SJCRH30 (cell line): Measurements from ENCODE around the gene SYT3. TPM values are rescaled to one million over a fixed set of nuclear protein-coding genes. Genes with fewer than 3 reads are reported as not detected.

ENCODE experiments used
- DNase-seq, 2 experiments: peaks; one replicate each; pipeline ENCODE4 v3.0.0-alpha.2; 2015 to 2020
- H3K27ac ChIP-seq: fragments of 250-450 bp; sonication (Bioruptor Pico); 2 replicates; pipeline ENCODE4 v1.5.1; 2020; ENCODE audit warnings: mild to moderate bottlenecking, moderate library complexity
- H3K27me3 ChIP-seq: fragments of 250-450 bp; sonication (Bioruptor Pico); 2 replicates; pipeline ENCODE4 v1.5.1; 2020; ENCODE audit warnings: mild to moderate bottlenecking, moderate library complexity
- H3K36me3 ChIP-seq: fragments of 250-450 bp; sonication (Bioruptor Pico); 2 replicates; pipeline ENCODE4 v1.5.1; 2020; ENCODE audit warnings: mild to moderate bottlenecking, moderate library complexity
- H3K4me1 ChIP-seq: fragments of 250-450 bp; sonication (Bioruptor Pico); 2 replicates; pipeline ENCODE4 v1.5.1; 2020; ENCODE audit warnings: mild to moderate bottlenecking, moderate library complexity
- H3K4me3 ChIP-seq: fragments of 250-450 bp; sonication (Bioruptor Pico); 2 replicates; pipeline ENCODE4 v1.5.1; 2020; ENCODE audit warnings: mild to moderate bottlenecking, moderate library complexity
- H3K9me3 ChIP-seq: fragments of 250-450 bp; sonication (Bioruptor Pico); replicated peaks from 2 replicates; pipeline ENCODE4 v1.5.1; 2020; ENCODE audit warnings: mild to moderate bottlenecking, moderate library complexity
- total RNA-seq: library from RNA; depleted of rRNA; stranded (reverse); fragments of >200 nt; shearing (Covaris generic); gene quantifications from 2 replicates; pipeline ENCODE4 v1.2.3, GENCODE V29; 2014; rRNA removed

The SYT3 gene, protein sequence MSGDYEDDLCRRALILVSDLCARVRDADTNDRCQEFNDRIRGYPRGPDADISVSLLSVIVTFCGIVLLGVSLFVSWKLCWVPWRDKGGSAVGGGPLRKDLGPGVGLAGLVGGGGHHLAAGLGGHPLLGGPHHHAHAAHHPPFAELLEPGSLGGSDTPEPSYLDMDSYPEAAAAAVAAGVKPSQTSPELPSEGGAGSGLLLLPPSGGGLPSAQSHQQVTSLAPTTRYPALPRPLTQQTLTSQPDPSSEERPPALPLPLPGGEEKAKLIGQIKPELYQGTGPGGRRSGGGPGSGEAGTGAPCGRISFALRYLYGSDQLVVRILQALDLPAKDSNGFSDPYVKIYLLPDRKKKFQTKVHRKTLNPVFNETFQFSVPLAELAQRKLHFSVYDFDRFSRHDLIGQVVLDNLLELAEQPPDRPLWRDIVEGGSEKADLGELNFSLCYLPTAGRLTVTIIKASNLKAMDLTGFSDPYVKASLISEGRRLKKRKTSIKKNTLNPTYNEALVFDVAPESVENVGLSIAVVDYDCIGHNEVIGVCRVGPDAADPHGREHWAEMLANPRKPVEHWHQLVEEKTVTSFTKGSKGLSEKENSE
- total RNA-seq: 1.5 and 1.8 TPM in 2 replicates

DNA sequence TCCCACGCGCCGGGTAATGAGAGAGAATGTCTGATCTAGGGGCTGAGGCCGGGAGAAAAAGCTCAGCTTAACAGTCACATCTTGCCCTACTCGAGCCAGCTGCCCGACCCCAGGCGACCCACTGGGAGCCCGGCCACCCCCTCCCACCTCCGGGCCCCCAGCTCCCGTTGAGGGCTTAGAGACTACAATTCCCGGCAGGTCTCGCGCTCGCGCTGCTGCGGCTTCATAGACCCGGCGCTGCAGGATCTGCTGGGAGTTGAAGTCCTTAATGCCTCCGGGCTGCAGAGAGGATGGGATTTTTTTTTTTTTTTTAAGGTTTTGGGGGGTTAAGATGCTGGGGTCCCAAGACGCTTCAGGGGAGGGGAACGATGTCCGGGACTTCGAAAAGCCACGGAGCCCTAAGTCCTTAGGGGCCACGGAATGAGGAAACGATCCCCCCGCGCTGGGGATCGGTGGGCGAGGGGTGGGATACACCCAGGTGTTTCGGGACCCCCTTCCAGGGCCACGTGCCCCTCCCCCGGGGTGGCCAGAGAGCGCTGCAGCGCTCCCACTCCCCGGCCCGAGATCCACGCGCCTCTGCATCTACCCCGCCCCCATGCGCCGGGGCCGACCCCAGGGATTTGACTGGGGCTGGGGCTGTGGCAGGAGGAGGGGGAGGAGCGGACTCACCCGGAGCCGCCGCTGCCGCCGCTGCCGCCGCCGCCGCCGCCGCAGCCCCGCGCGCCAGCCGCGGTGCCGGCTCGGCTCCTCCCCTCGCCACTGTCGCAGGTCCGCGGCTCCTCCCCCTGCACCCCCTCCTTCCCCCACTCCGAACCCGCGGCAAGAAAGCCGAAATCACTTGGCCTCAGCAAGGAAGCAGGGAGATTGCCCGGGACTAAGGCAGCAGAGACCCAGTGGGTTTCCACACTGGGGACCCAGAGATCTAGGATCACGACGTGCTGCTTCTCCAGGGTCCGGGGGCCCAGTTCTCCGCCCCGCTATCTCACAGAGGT lies at the start of gene SYT3:
Gene SYT3, minus strand, starts transcription at position 761 of the 992 bp plus-strand sequence. CDS start 2,470 bp downstream, outside the sequence.
- H3K4me1 ChIP-seq: no peaks in the 10 kb centered on the region
- no peaks in the 10 kb centered on the region for H3K36me3 ChIP-seq
- H3K27ac ChIP-seq: no peak within 1 kb of the TSS
- peaks cover 6% of the 10 kb centered on the region; the same call in 1 of the 2 replicates for H3K27me3 ChIP-seq
- DNase-seq: no peak
- H3K9me3 ChIP-seq: no peaks in the 10 kb centered on the region
- no peak within 1 kb of the TSS for H3K4me3 ChIP-seq

DNA sequence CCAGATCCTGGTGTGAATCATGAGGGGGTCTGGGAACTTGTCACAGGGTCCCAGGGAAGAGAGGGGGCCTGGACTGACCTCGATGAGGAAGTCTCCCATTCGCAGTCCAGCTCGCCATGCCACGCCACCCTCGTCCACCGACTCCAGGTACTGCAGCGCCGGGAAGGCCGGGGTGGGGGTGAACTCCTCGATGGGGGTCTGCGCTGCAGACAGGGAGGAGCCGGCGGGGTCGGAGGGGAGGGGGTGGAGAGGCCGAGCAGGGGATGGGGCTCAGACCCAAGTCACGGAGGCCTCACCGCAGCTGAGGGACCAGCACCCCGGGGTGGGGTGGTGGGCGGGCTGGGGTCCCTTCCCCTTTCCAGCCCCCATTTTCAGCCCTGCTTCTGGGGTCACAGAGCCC lies 49.1 kb upstream of the SYT3 start:
- H3K36me3 ChIP-seq: no peaks in the 10 kb centered on the region

DNA sequence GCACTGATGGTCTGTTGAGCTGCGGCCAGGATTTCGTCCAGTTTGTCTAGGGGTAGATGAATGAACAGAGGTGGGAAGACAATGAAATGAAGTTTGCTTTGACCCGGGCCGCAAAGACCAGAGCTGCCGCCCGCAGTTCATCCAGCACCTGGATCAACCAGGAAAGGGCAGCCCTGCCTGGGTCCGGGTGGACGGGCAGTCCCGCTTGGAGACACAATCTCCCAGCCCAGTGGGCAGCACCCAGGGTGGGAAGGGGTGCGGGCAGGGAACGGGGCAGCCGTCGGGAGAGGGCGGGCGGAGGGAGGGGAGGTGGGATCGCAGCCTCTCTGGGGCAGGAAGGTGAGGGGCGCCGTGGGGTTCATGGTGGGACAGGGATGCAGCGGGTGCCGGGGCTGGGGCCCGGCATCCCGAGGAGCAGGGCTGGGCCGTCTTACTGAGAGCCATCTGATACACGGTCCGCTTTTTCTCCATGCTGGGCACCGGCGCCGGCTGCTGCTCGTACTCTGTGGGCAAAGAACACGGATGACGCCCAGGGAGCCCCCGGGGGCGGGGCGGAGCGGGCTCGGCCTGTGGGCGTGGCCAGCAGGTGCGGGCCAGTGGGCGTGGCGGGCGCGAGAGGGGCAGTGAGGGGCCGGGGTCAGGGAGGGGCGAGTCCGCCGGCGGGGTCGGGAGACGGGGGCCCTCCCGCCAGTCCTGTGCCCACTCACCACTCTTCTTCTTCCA lies 46.8 kb upstream of the SYT3 start:
- DNase-seq: no peak
- Histone ChIP-seq H3K27ac (no peak overlapping the region), H3K4me1 (no peaks in the 10 kb centered on the region), H3K9me3 (no peaks in the 10 kb centered on the region), H3K4me3 (no peak overlapping the region), H3K27me3 (0 out of 2 replicates have a peak, but pooled peaks cover 12% of the 10 kb centered on the region), H3K36me3 (no peaks in the 10 kb centered on the region)

More for the DNA sequence above, 49.1 kb upstream of the SYT3 start:
- no peak for DNase-seq
- Histone ChIP-seq H3K4me1 (no peaks in the 10 kb centered on the region), H3K27me3 (0 out of 2 replicates have a peak, but pooled peaks cover 12% of the 10 kb centered on the region), H3K4me3 (no peak overlapping the region), H3K27ac (no peak overlapping the region), H3K9me3 (no peaks in the 10 kb centered on the region)

DNA sequence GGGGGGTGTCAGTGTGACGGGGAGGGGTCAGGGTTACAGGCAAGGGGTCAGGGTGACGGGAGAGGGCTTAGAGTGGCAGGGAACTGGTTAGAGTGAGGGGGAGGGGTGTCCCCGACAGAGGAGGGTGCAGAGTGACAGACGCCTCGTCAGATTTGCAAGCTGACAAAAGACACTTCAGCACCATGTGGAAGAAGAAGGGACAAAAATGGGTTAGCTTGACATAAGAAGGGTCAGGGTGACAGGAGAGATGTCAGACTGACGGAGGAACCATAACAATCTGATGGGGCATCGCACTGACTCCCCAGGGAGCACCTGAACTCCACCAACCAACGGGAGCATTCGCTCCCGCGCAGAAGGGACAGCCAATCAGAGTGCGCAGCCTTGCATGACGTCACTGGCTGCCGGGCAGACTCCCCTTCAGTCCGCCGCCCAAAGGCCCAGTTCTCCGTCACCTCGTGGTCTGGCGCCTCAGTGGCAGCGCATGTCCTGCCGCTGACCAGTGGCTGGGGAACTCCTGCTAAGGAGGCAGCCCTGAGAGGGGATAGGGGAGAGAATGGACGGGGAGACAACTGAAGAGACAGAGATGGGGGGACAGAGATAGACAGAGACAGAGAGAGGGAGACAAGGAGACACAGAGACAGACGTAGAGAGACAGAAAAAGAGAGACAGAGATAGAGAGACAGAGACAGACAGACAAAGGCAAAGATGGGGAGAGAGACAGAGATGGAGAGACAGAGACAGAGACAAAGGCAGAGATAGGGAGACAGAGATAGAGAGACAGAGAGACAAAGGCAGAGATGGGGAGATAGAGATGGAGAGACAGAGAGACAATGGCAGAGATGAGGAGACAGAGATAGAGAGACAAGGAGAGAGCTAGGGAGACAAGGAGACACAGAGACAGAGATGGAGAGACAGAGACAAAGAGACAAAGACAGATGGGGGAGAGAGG lies 39.8 kb upstream of the SYT3 start:
- peak; percentile 53 to 60 for DNase-seq

DNA sequence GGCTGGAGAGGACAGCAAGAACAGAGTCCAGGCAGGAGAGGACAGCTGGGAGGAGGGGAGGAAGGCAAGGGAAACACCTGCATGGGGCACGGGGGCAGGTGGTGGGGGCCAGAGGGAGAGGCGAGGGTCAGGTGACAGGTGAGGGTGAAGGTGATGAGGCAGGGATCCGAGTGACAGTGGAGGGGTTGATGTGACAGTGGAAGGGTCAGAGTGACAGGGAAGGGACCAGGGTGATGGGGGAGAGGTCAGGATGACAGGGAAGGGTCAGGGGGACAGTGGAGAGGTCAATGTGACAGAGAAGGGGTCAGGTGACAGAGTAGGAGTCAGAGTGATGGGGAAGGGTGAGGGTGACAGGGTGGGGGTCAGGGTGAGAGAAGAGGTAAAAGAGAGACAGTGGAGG lies 38.6 kb upstream of the SYT3 start:
- no peaks in the 10 kb centered on the region for H3K4me1 ChIP-seq
- no peak overlapping the region for H3K27ac ChIP-seq
- no peak overlapping the region for H3K4me3 ChIP-seq
- no peaks in the 10 kb centered on the region for H3K9me3 ChIP-seq
- H3K36me3 ChIP-seq: no peaks in the 10 kb centered on the region
- no peak for DNase-seq
- H3K27me3 ChIP-seq: no peaks in the 10 kb centered on the region

More for the DNA sequence above, 39.8 kb upstream of the SYT3 start:
- Histone ChIP-seq H3K27me3 (no peaks in the 10 kb centered on the region), H3K4me1 (no peaks in the 10 kb centered on the region), H3K27ac (no peak overlapping the region), H3K9me3 (no peaks in the 10 kb centered on the region), H3K36me3 (no peaks in the 10 kb centered on the region), H3K4me3 (no peak overlapping the region)

DNA sequence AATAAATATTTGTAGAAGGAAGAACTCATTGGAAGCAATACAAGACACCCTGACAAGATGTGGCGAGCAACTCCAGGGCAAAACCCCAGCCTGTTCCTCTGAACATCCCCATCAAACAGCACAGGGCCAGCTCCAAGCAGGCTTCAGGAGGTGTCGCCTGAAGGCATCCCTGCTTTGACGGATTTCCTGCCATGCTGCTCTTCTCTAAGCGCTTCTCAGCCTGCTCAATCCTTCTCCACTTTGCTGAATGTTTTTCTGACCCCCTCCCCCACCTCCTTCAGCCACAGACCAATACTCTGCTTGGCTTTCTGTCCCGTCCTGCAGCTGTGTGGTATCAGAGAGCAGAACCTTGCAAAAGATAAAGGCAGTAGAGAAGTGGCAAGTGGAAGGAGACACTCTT lies 38.0 kb upstream of the SYT3 start:
- H3K36me3 ChIP-seq: no peaks in the 10 kb centered on the region
- no peak for DNase-seq
- H3K4me1 ChIP-seq: no peaks in the 10 kb centered on the region
- H3K9me3 ChIP-seq: no peaks in the 10 kb centered on the region
- H3K27me3 ChIP-seq: no peaks in the 10 kb centered on the region; the same call in 1 of the 2 replicates
- H3K27ac ChIP-seq: no peak overlapping the region
- H3K4me3 ChIP-seq: no peak overlapping the region

DNA sequence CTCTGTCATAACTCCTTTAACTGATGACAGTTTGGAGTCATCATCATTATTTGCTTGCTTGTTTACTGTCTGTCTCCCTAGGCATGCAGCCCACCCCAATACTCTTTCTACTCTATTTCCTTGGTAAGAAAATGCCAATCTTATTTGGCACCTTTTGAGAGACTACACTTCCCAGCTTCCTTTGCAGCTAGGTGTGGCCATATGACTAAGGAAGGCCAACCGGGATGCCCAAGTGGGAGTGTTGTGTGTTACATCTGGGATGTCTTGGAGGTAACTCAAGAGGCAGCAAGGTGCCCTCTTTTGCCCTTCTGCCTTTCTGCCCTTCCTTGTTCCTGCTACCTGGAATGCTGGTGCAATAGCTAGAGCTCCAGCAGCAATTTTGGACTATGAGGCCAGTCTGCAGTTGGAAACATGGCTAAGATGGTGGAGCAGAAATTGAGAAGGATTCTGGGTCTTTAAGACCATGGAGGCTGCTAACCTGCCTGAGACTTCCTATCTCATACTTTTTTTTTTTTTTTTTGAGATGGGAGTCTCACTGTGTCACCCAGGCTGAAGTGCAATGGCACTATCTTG lies 37.0 kb upstream of the SYT3 start:
- H3K4me1 ChIP-seq: no peaks in the 10 kb centered on the region
- H3K27ac ChIP-seq: no peak overlapping the region
- H3K4me3 ChIP-seq: no peak overlapping the region
- no peaks in the 10 kb centered on the region for H3K36me3 ChIP-seq
- no peaks in the 10 kb centered on the region for H3K9me3 ChIP-seq
- DNase-seq: no peak
- H3K27me3 ChIP-seq: peaks cover 2% of the 10 kb centered on the region; the same call in 1 of the 2 replicates

DNA sequence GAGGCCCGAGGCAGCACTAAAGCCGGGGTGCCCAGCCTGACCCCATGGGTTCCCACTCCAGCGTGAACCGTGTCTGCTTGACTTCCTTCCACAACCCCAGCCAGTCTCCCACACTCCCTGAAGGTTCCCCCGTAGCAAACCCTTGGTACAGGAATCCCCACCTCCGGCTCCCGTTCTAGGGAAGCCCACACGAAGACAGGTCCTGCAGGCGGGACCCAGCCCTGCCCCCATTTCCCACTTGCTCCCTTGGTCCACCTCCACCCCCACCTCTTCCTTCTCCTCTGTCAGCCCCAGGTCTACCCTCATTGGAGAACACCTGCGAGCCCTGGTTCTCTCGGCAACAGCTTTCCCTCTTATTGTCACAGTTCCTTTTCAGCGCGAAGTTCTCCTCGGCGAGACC lies 33.4 kb upstream of the SYT3 start:
- H3K27me3 ChIP-seq: peaks cover 5% of the 10 kb centered on the region; the same call in 1 of the 2 replicates
- H3K27ac ChIP-seq: no peak overlapping the region
- H3K4me3 ChIP-seq: no peak overlapping the region
- H3K36me3 ChIP-seq: no peaks in the 10 kb centered on the region
- no peaks in the 10 kb centered on the region for H3K4me1 ChIP-seq
- H3K9me3 ChIP-seq: no peaks in the 10 kb centered on the region
- DNase-seq: no peak

DNA sequence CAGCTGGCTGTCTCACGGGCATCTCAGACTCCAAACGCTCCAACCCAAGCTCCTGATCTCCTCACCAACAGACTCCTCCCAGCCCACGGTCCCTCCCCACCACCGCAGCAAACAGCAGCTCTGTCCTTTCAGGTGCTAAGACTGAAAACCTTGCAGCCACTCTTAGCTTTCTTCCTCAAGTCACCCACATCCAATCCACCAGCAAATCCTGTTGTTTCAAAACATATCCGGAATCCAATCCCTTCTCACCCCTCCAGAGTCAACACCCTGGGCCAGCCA lies 30.4 kb upstream of the SYT3 start:
- no peak overlapping the region for H3K4me3 ChIP-seq

DNA sequence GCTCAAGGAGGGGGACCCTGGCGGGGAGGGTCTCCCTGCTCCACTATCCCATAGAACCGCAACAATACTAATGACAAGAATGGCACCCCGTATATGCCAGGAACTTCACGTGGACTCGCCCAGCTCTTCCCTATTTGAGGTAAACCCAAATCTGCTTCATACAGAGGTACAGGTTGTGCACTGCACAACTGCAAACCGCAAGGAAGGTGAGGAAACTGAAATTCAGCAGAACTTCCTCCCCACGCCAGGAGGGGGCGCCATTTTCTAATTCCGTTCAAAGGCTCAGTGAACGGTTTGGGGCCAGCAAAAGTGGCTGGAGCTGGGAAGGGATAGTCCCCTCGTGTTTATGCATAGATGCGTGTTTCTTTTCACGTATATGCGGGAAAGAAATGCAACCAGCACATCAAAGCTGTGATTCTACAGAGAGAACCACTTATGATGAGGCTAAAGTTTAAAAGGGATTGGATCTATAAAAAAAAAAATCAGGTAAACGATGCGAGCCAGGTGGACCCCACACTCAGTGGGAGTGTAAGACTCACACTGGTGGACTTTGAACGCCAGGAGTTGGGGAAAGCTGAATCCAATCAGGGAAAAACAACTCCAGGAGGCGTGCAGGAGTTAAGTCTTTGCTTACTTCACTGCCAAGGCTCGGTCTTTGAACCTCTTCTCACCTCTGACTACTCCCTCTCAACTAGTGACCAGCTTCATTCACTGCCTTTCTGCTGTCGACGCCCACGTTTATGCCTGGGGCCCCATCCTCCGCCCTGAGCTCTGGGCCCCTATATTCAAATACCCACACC lies 29.8 kb upstream of the SYT3 start:
- H3K27ac ChIP-seq: no peak overlapping the region
- H3K36me3 ChIP-seq: no peaks in the 10 kb centered on the region
- DNase-seq: peak; percentile 18 to 57
- no peaks in the 10 kb centered on the region for H3K4me1 ChIP-seq
- no peaks in the 10 kb centered on the region for H3K9me3 ChIP-seq
- H3K4me3 ChIP-seq: no peak overlapping the region
- H3K27me3 ChIP-seq: peaks cover 5% of the 10 kb centered on the region; the same call in 1 of the 2 replicates

More for the DNA sequence above, 30.4 kb upstream of the SYT3 start:
- no peak overlapping the region for H3K27ac ChIP-seq
- no peaks in the 10 kb centered on the region for H3K4me1 ChIP-seq
- H3K9me3 ChIP-seq: no peaks in the 10 kb centered on the region
- no peaks in the 10 kb centered on the region for H3K36me3 ChIP-seq
- peaks cover 5% of the 10 kb centered on the region; the same call in 1 of the 2 replicates for H3K27me3 ChIP-seq
- no peak for DNase-seq

DNA sequence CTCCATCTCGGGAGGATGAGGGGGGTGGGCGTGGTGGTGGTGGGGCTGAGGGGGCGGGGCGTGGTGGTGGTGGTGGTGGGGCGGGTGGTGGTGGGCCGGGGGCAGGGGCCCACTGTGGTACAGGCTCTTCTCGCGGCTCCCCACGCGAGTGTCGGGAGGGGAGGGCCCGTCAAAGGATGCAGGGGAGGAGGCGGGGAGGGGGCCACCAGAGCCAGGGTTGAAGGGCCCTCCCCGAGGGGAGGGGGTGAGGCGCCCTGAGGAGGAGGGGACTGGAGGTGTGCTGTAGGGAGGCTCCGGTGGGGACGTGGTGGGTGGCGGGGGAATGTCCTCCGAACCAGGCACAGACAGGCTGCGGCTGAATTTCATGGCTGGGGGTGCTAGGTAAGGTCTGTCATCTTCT lies 29.2 kb upstream of the SYT3 start:
- H3K27me3 ChIP-seq: peaks cover 5% of the 10 kb centered on the region; the same call in 1 of the 2 replicates
- DNase-seq: no peak
- H3K36me3 ChIP-seq: no peaks in the 10 kb centered on the region
- H3K27ac ChIP-seq: no peak overlapping the region
- no peaks in the 10 kb centered on the region for H3K4me1 ChIP-seq
- H3K4me3 ChIP-seq: no peak overlapping the region
- no peaks in the 10 kb centered on the region for H3K9me3 ChIP-seq

DNA sequence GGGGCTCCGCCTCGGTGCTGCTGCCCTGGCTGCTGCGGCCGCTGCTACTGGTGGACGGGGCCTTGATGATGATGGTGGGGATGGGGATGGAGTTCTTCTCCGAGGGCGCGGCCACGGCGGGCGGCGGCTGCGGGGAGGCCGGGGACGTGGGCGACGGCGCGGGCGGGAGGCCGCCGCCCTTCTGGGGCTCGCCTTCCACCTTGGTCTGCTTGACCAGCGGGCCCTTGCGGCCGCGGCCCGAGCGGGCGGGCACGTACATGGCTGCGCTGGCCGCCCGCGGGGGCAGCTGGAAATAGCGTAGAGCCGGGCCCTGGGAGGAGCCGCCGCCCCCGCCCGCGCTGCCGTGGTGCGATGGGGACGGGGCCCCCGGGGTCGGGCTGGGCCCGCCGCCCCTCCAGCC lies 28.7 kb upstream of the SYT3 start:
- peaks cover 5% of the 10 kb centered on the region; the same call in 1 of the 2 replicates for H3K27me3 ChIP-seq

More for the DNA sequence above, 28.7 kb upstream of the SYT3 start:
- no peaks in the 10 kb centered on the region for H3K4me1 ChIP-seq
- no peak for DNase-seq
- H3K9me3 ChIP-seq: no peaks in the 10 kb centered on the region
- no peak overlapping the region for H3K27ac ChIP-seq
- H3K36me3 ChIP-seq: no peaks in the 10 kb centered on the region
- H3K4me3 ChIP-seq: no peak overlapping the region
